Measurements from ENCODE around the gene KCNS1.

DNA sequence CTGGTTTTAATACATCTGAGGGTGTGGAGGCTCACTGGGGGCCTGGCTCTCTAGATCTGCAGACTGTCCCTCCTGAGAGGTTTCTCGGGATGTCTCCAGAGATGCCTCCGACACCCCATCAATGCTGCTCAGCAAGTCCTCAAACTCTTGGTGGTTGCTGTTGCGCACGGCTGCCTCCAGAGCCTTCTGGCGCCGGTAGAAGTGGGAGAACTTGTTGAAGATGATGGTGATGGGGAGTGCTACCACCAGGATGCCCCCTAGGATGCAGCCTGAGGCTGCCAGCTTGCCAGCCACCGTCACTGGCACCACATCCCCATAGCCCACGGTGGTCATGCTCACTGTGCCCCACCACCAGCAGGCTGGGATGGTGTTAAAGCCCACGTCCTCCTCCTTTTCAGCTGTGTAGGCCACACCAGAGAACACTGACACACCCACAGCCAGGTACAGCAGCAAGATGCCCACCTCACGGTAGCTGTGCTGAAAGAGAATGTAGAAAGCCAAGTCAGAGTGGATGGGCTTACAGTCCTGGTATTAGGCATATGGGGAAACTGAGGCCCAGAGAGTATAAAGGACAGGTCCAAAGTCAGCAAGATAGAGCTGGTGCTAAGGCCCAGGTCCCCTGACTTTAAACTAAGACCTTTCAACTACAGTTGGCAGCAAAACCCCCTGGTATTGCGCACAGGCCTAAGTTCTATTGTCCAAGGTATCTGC, 5.9 kb downstream of the KCNS1 start:
- no peak for TF ChIP-seq POLR2AphosphoS5 (IDR thresholded peaks at IDR 0.05)
- TF ChIP-seq, protein P1, sequence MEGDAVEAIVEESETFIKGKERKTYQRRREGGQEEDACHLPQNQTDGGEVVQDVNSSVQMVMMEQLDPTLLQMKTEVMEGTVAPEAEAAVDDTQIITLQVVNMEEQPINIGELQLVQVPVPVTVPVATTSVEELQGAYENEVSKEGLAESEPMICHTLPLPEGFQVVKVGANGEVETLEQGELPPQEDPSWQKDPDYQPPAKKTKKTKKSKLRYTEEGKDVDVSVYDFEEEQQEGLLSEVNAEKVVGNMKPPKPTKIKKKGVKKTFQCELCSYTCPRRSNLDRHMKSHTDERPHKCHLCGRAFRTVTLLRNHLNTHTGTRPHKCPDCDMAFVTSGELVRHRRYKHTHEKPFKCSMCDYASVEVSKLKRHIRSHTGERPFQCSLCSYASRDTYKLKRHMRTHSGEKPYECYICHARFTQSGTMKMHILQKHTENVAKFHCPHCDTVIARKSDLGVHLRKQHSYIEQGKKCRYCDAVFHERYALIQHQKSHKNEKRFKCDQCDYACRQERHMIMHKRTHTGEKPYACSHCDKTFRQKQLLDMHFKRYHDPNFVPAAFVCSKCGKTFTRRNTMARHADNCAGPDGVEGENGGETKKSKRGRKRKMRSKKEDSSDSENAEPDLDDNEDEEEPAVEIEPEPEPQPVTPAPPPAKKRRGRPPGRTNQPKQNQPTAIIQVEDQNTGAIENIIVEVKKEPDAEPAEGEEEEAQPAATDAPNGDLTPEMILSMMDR (IDR thresholded peaks at IDR 0.05): no peak

Data from suprapubic skin (tissue), 3 donors.